Measurements from ENCODE around the gene TMEM50A. TPM values are rescaled to one million over a fixed set of nuclear protein-coding genes. Genes with fewer than 3 reads are reported as not detected.

Gene TMEM50A
- total RNA-seq, 1 donor from 2014 or later: 72.0 TPM

Other genes with a start within 250 kb of the TMEM50A start
- gene SYF2, start 105.8 kb upstream of the TMEM50A start, total RNA-seq: 35.1 TPM
- 41.1 TPM for gene RSRP1, start 90.9 kb upstream of the TMEM50A start, total RNA-seq
- not detected for gene RHD, start 65.8 kb upstream of the TMEM50A start, total RNA-seq
- 1.0 TPM for gene RHCE, start 82.5 kb downstream of the TMEM50A start, total RNA-seq
- gene MACO1, start 92.6 kb downstream of the TMEM50A start, total RNA-seq: 12.9 TPM
- 14.4 TPM for gene LDLRAP1, start 205.3 kb downstream of the TMEM50A start, total RNA-seq